ENCODE results near the gene CNGA3.
"Not testable (repeated sequence)": the region's sequence is repeated elsewhere in the genome, so short reads cannot be mapped to it uniquely, and the experiment has no call there.

- TF ChIP-seq CTCF (IDR thresholded peaks at IDR 0.05 in 2 of 3, conservative IDR thresholded peaks at IDR 0.05 in 1 of 3; ENCODE audit: control insufficient read depth in 2 of 3, extremely low read depth in 1 of 3, insufficient read depth in 1 of 3, low read depth in 3 of 3, low read length in 3 of 3); BRCA1 (IDR thresholded peaks at IDR 0.05; ENCODE audit: low read depth, low read length); YY1 (IDR thresholded peaks at IDR 0.05; ENCODE audit: low read depth, low read length): not testable (repeated sequence)
- TF ChIP-seq, protein P1, sequence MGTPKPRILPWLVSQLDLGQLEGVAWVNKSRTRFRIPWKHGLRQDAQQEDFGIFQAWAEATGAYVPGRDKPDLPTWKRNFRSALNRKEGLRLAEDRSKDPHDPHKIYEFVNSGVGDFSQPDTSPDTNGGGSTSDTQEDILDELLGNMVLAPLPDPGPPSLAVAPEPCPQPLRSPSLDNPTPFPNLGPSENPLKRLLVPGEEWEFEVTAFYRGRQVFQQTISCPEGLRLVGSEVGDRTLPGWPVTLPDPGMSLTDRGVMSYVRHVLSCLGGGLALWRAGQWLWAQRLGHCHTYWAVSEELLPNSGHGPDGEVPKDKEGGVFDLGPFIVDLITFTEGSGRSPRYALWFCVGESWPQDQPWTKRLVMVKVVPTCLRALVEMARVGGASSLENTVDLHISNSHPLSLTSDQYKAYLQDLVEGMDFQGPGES (IDR thresholded peaks at IDR 0.05), result not testable (repeated sequence)
Measured at GRCh38 chr2:98320171-98320570, 26.1 kb upstream of the CNGA3 start.
